HG02623 (cell line): ENCODE results near the gene INPP5A.

ENCODE experiments used
- ATAC-seq: cut with Tn5 transposase; IDR thresholded peaks from one replicate; pipeline ENCODE4 v1.9.1; 2021; ENCODE audit warnings: moderate library complexity; ENCODE audit not compliant: unreplicated experiment

The INPP5A gene

GRCh38 chr10:132748135-132748534 is 210.5 kb downstream of the INPP5A start:
- no peak for ATAC-seq

DNA sequence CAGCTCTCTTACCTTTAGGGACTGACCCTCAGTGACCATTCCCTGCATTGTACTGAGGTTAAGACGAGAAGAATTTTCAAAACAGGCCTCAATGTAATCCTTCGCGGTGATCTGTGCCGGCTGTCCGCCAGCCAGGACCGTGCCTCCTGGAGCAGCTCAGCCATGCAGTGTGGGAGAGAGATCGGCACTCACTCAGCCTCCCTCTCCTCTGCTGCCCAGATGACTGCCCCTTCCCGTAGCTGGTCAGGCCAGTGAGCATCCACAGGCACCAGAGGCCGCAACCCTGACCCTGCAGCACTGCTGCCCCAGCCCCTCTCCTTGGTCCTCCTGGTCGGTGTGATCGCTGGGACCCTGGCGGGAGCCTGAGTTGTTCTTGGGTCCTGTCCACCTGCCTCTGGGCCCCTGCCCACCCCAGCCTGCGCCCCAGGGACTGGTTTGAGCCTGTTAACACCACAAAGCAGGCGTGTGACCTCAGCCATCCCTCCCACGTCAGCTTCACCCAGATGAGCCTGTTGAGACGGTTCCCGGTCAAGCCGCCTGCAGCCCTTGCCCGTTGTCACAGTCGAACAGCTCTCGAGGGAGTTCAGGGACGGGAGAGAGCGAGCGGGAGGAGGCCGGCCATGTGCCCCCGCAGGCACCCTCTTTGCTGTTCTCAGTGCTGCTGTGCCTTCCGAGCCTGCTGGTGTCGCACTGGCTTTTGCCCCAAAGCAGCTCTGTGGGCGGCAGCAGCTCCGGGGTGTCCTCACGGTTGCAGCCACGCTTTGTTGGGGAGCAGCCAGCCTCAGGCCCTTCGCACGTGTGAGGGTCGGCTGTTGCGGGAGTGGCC is 211.2 kb downstream of the INPP5A start:
- no peak for ATAC-seq

DNA sequence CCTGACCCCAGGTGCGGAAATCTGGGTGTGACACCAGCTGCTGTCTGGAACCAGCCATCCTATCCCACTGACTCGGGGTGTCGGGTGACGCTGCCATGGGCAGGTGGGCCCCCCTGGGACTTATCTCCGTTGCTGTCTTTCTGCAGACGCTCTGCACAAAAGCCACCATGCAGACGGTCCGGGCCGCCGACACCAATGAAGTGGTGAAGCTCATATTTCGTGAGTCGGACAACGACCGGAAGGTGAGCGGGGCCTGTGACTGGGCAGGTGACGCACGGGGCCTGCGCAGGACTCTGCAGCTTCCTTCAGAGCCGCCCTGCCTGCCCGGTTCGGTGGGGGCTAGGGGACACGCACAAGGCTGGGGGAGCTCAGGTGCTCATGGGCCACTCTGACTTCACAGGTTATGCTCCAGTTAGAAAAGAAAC is 211.8 kb downstream of the INPP5A start:
- ATAC-seq, result no peak

DNA sequence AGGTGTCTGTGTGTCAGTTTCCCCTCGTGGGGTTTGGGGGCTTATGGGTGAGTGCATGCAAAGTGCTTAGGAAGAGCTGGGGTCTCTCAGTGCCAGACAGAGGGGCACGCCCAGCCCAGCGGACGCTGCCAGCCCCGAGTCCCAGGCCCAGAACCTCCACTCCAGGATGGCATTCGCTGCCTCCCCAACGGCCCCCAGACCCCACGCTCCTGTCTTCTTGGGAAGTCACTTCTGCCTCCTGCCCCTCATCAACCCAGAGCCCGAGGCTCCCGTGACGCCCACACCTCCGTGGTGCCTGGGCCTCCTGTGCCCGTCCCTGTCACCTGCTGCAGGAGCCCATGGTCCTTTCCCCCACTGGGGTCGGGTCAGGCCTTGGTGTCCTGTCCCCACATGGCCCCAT is 213.3 kb downstream of the INPP5A start:
- no peak for ATAC-seq

GRCh38 chr10:132752378-132752777 is 214.8 kb downstream of the INPP5A start:
- ATAC-seq, result no peak

- no peak for ATAC-seq
Measured at GRCh38 chr10:132752961-132753360, 215.4 kb downstream of the INPP5A start.

- no peak for ATAC-seq
Measured at GRCh38 chr10:132753596-132753995, 216.0 kb downstream of the INPP5A start.

DNA sequence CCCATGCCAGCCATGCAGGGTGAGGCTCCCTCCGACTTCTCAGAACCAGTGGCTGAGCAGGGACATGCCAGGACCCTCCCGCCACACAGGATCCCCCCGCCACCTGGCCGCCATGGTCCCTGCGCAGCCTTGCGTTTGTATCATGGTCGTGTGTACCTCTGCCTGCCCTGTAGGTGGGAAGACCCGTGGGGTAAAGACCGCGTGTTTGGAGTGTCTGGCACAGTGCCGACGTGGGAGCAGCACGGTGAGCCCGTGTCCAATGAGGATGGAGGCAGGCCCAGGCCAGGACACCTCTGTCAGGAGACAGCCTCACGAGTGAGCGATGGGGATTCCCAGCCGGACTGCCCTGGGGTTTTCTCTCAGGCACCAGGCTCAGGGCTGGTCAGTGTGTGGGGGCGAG is 216.5 kb downstream of the INPP5A start:
- ATAC-seq, result no peak

DNA sequence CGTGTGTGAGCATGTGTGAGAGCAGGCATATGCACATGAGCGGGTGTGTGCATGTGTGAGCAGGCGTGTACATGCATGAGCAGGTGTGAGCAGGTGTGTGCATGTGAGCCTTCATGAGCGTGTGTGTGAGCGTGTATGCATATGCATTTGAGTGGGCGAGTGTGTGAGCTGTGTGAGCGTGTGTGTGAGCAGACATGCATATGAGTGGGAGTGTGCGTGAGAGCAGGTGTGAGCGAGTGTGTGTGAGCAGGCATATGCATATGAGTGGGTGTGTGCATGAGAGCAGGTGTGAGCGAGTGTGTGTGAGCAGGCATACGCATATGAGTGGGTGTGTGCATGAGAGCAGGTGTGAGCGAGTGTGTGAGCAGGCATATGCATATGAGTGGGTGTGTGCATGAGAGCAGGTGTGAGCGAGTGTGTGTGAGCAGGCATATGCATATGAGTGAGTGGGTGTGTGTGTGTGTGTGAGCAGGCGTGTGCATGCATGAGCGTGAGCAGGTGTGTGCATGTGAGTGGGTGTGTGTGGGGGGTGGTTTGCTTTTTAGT is 217.7 kb downstream of the INPP5A start:
- no peak for ATAC-seq

GRCh38 chr10:132756591-132756990 is 219.0 kb downstream of the INPP5A start:
- ATAC-seq, result no peak

- ATAC-seq, result no peak
Measured at GRCh38 chr10:132757171-132757570, 219.6 kb downstream of the INPP5A start.

DNA sequence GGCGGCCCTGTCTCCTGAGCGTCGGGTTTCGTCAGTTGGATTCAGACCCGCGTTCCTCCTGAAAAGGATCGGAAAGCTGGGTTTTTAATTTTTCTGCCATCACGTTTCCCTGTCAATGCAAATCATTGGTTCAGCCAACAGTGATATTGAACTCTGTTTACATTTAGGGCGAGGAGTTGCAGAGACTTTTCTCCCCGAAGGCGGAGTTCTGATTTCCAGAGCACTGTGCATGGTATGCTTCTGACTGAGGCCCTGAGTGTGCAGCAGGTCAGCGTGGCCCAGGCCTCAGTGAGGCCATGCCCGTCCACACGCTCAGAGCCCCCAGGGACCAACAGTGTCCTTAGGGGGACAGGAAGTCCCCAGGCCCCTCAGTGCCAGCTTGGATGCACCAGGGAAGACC is 221.3 kb downstream of the INPP5A start:
- no peak for ATAC-seq

- no peak for ATAC-seq
Measured at GRCh38 chr10:132761395-132762060, 223.9 kb downstream of the INPP5A start.

DNA sequence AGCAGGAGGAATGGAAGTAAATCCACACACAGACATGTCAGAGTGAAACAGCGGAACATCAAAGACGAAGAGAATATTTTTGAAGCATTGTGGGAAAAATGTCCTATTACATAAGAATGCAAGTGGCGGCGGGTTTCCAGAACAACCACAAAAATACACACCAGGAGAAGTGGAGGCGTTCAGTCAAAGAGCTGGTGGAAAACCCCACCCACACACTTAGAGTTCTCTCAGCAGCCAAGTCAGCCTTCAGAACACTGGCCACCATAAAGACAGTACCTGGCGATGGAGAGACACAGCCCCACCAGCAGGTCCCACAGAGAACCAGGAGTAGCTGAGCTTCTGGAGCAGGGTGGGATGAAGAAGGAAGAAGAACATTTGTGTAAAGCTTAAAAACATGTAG is 224.7 kb downstream of the INPP5A start:
- no peak for ATAC-seq

DNA sequence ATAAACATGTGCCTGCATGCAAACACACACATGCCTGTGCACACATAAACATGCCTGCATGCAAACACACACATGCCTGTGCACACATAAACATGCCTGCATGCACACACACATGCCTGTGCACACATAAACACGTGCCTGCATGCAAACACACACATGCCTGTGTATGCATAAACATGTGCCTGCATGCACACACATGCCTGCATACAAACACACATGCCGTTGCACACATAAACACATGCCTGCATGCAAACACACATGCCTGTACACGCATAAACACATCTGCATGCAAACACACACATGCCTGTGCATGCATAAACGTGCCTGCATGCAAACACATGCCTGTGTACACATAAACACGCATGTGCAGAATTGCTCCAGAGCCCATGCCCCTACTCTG is 226.0 kb downstream of the INPP5A start:
- ATAC-seq, result no peak

DNA sequence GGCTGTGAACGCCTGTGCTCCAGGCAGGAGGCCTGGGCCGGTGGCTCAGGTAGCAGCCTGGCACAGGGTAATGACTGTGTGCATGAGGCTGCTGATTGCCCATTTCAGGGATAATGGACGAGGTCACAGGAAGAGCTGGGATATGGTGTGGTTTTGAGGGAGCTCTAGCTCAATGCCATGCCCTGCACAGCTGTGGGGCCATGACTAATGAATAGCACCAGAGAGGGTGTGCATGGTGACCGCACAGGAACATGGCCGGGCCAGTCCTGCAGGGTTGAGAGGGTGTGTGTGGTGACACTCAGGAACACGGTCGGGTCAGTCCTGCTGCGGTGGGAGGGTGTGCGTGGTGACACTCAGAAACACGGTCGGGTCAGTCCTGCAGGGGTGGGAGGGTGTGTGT is 226.5 kb downstream of the INPP5A start:
- ATAC-seq, result no peak

GRCh38 chr10:132765435-132765834 is 227.8 kb downstream of the INPP5A start:
- ATAC-seq, result no peak

DNA sequence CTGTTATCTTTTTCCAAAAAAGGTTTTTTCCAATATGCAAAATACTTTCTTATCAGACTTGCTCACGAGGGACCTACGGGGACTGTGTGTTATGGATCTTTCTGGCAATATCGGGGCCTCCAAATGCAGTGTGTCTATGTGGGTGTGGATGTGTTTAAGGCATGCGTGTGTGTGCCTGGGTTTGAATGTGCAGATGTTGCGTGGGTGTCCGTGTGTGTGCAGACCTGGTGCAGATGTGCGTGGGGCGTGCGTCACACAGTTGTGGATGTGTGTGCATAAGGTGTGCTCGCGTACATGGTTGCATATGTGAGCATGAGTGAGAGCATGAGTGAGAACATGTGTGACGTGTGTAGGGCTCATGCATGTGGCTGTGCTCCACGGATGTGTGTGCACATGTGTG is 228.7 kb downstream of the INPP5A start:
- ATAC-seq, result no peak

- ATAC-seq, result no peak
Measured at GRCh38 chr10:132768346-132769248, 231.0 kb downstream of the INPP5A start.

DNA sequence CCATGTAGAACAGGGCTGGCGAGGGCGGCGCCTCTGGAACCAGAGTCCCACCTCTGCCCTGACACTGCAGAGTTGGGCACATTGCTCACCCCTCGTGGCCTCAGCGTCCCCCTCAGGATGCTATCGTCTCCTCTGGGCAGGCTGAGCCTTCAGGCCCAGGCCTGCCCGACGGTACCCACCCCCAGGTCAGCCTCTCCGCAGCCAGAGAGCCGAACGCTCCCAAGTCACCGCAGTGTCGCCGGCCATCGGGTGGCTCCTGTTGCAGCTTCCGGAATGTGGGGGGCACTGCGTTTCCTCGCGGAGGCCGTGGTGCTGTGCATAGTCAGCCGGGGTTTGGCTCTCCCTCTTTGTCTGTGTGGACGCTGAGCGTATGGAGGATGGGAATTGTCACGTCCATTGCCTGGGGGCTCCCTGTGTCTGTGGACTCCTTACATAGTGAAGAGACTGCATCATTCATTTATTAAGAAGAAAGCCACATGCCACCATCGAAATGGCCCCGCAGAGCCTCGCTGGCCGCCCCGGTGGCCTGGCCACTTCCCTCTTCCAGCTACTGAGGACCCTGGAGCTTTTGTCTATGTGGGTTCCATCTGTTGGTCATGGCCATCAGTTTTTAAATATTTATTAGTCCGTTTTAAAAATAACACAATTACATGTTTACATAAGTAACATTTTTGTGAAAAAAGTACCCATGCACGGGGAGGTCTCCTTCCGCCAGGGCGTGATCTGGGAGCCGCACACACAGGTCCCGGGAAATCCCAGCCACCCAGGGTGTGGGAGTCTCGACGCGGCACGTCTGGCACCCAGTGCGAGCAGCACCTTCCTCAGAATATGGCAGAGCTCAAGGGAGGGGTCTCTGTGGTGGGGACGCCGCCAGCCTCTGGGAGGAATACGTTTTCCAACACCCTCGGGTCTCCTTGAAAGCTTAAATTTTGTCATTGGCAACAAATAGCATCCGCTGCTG is 232.8 kb downstream of the INPP5A start:
- no peak for ATAC-seq
